Loucy (cell line): ENCODE results near the gene HTD2.

Source experiments
- H2AFZ ChIP-seq: fragments of 200-600 bp; sonication (generic); 2 replicates; pipeline ENCODE4 v1.6.0; 2016; ENCODE audit warnings: antibody characterized with exemption, mild to moderate bottlenecking, low read length, moderate library complexity
- H3F3A ChIP-seq: fragments of 200-600 bp; 2 replicates; pipeline ENCODE4 v1.6.0; 2016; ENCODE audit warnings: antibody characterized with exemption, low read depth, mild to moderate bottlenecking
- H3K27me3 ChIP-seq: fragments of 200-600 bp; sonication (generic); 2 replicates; pipeline ENCODE4 v1.6.1; 2014; ENCODE audit warnings: low read length, mild to moderate bottlenecking; ENCODE audit not compliant: insufficient read depth, poor library complexity, severe bottlenecking
- H3K36me3 ChIP-seq: fragments of 200-600 bp; sonication (generic); 2 replicates; pipeline ENCODE4 v1.6.1; 2016; ENCODE audit warnings: low read length; ENCODE audit not compliant: insufficient read depth
- H3K4me1 ChIP-seq: fragments of 200-600 bp; sonication (generic); 2 replicates; pipeline ENCODE4 v1.5.1; 2014; ENCODE audit warnings: low read length, mild to moderate bottlenecking; ENCODE audit not compliant: insufficient read depth, poor library complexity, severe bottlenecking
- H3K4me2 ChIP-seq: fragments of 200-600 bp; sonication (generic); 2 replicates; pipeline ENCODE4 v1.6.0; 2014; ENCODE audit warnings: antibody characterized with exemption, low read length, low read depth, mild to moderate bottlenecking; ENCODE audit not compliant: poor library complexity, severe bottlenecking
- H3K4me3 ChIP-seq: fragments of 200-600 bp; sonication (generic); 2 replicates; pipeline ENCODE4 v1.5.1; 2014; ENCODE audit warnings: low read length, mild to moderate bottlenecking, mixed read lengths; ENCODE audit not compliant: poor library complexity, severe bottlenecking
- H3K79me2 ChIP-seq: fragments of 200-600 bp; sonication (generic); 2 replicates; pipeline ENCODE4 v1.6.1; 2014; ENCODE audit warnings: low read length; ENCODE audit not compliant: insufficient read depth
- H3K9ac ChIP-seq: fragments of 200-600 bp; sonication (generic); 2 replicates; pipeline ENCODE4 v1.6.0; 2014; ENCODE audit warnings: mild to moderate bottlenecking, low read depth, low read length, moderate library complexity; ENCODE audit not compliant: poor library complexity, severe bottlenecking
- H3K9me2 ChIP-seq: fragments of 200-600 bp; sonication (generic); replicated peaks from 2 replicates; pipeline ENCODE4 v1.6.1; 2016; ENCODE audit warnings: low read depth, low read length, mixed read lengths
- H3K9me3 ChIP-seq: fragments of 200-600 bp; sonication (generic); 2 replicates; pipeline ENCODE4 v1.6.1; 2014; ENCODE audit warnings: mild to moderate bottlenecking, antibody characterized with exemption, low read length, low read depth; ENCODE audit not compliant: insufficient read depth
- H4K20me1 ChIP-seq: fragments of 200-600 bp; sonication (generic); 2 replicates; pipeline ENCODE4 v1.6.0; 2014; ENCODE audit warnings: antibody characterized with exemption, low read length, mild to moderate bottlenecking; ENCODE audit not compliant: insufficient read depth, poor library complexity, severe bottlenecking
- CTCF ChIP-seq: fragments of 200-600 bp; sonication (generic); conservative IDR thresholded peaks from 2 replicates; pipeline ENCODE4 v1.5.1; 2014; ENCODE audit warnings: mild to moderate bottlenecking, antibody characterized with exemption, low read length
- EZH2phosphoT487 ChIP-seq: fragments of 200-600 bp; IDR thresholded peaks from 2 replicates; pipeline ENCODE4 v1.6.1; 2018; ENCODE audit warnings: antibody characterized with exemption, mild to moderate bottlenecking, moderate library complexity, borderline replicate concordance

HTD2 gene

GRCh38 chr3:58291671-58292338 is 14.5 kb upstream of the HTD2 start:
- no peaks in the 10 kb centered on the region for H4K20me1 ChIP-seq
- H3F3A ChIP-seq, result no peaks in the 10 kb centered on the region

GRCh38 chr3:58292866-58293265 is 13.5 kb upstream of the HTD2 start:
- TF ChIP-seq EZH2phosphoT487 (no peak), CTCF (no peak)
- Histone ChIP-seq H3K4me3 (no peak overlapping the region), H3K9me2 (no peaks in the 10 kb centered on the region), H3K9ac (no peak overlapping the region), H3K36me3 (no peaks in the 10 kb centered on the region), H3K9me3 (no peaks in the 10 kb centered on the region), H3K4me1 (no peaks in the 10 kb centered on the region), H3F3A (no peaks in the 10 kb centered on the region), H4K20me1 (no peaks in the 10 kb centered on the region), H2AFZ (no peak overlapping the region), H3K79me2 (no peaks in the 10 kb centered on the region), H3K27me3 (no peaks in the 10 kb centered on the region), H3K4me2 (no peak overlapping the region)

More at GRCh38 chr3:58291671-58292338, 14.5 kb upstream of the HTD2 start:
- no peaks in the 10 kb centered on the region for H3K9me2 ChIP-seq
- no peak overlapping the region for H3K4me3 ChIP-seq
- H3K79me2 ChIP-seq, result no peaks in the 10 kb centered on the region
- no peak overlapping the region for H3K4me2 ChIP-seq
- H3K9ac ChIP-seq, result no peak overlapping the region
- TF ChIP-seq EZH2phosphoT487 (no peak), CTCF (no peak)
- H2AFZ ChIP-seq, result no peak overlapping the region
- H3K36me3 ChIP-seq, result no peaks in the 10 kb centered on the region
- no peaks in the 10 kb centered on the region for H3K9me3 ChIP-seq
- no peaks in the 10 kb centered on the region for H3K4me1 ChIP-seq
- H3K27me3 ChIP-seq, result no peaks in the 10 kb centered on the region

GRCh38 chr3:58293516-58293915 is 12.8 kb upstream of the HTD2 start:
- Histone ChIP-seq H3F3A (no peaks in the 10 kb centered on the region), H3K36me3 (no peaks in the 10 kb centered on the region), H3K4me1 (no peaks in the 10 kb centered on the region), H3K9me2 (no peaks in the 10 kb centered on the region), H3K79me2 (no peaks in the 10 kb centered on the region), H3K4me3 (no peak overlapping the region), H3K4me2 (no peak overlapping the region), H4K20me1 (no peaks in the 10 kb centered on the region), H3K9ac (no peak overlapping the region), H3K9me3 (no peaks in the 10 kb centered on the region), H3K27me3 (no peaks in the 10 kb centered on the region), H2AFZ (no peak overlapping the region)
- TF ChIP-seq EZH2phosphoT487 (no peak), CTCF (no peak)
